GM12878 (cell line): ENCODE measurements around the gene IGHMBP2. TPM values are rescaled to one million over a fixed set of nuclear protein-coding genes. Genes with fewer than 3 reads are reported as not detected.

Experiments
- ATAC-seq: fragments of 200-7000 bp; cut with Tn5 transposase; 3 replicates; pipeline ENCODE4 v1.9.1; 2020; ENCODE audit warnings: mild to moderate bottlenecking, moderate library complexity
- BruUV-seq: library from RNA; stranded (reverse); fragments of 400-500 nt; replicated peaks from 2 replicates; lab custom pipeline; 2021; lab: Mats Ljungman, UMichigan
- CTCF ChIA-PET: fragments of 300-600 bp; sonication (Branson Sonifier 250); formaldehyde crosslinking; extraction: SDS; loops from one replicate; lab custom pipeline; 2021; ENCODE audit warnings: inconsistent platforms; lab: Yijun Ruan, JAX
- POLR2A ChIA-PET: fragments of 350-600 bp; formaldehyde crosslinking; extraction: SDS; loops from one replicate; lab custom pipeline; 2021; ENCODE audit warnings: inconsistent platforms; lab: Charles Lee
- RAD21 ChIA-PET: fragments of 300-600 bp; sonication (Branson Sonifier 250); formaldehyde crosslinking; loops from one replicate; lab custom pipeline; 2023; ENCODE audit warnings: antibody characterized with exemption; ENCODE audit not compliant: unreplicated experiment; lab: Charles Lee
- SMC1A ChIA-PET: fragments of 300-600 bp; sonication (Branson Sonifier 250); formaldehyde crosslinking; loops from one replicate; lab custom pipeline; 2023; ENCODE audit not compliant: unreplicated experiment, uncharacterized antibody; lab: Charles Lee
- DNase-seq: peaks from one replicate; pipeline ENCODE4 v3.0.0-alpha.2; 2011; ENCODE audit warnings: low read depth, low spot score
- FAIRE-seq: peaks from 3 replicates; lab custom pipeline; 2011; peaks lifted over from hg19 to GRCh38; lab: Jason Lieb, UNC
- H2AFZ ChIP-seq: 2 replicates; pipeline ENCODE4 v1.6.0; 2011; ENCODE audit warnings: low read depth, low read length, control low read depth; ENCODE audit not compliant: control insufficient read depth
- H3K27ac ChIP-seq: 2 replicates; pipeline ENCODE4 v1.5.1; 2011; ENCODE audit warnings: control low read depth; ENCODE audit not compliant: control insufficient read depth, insufficient read depth
- H3K27me3 ChIP-seq, 2 experiments: replicated peaks in 1 of 2; 2 replicates each; pipeline versions ENCODE4 v1.6.0 to v1.6.1; 2011; ENCODE audit warnings: low read length in 1 of 2; ENCODE audit not compliant: control insufficient read depth in 2 of 2, insufficient read depth in 2 of 2
- H3K36me3 ChIP-seq, 2 experiments: 2 replicates each; pipeline ENCODE4 v1.5.1; 2011; ENCODE audit warnings: low read length in 1 of 2; ENCODE audit not compliant: control insufficient read depth in 2 of 2, insufficient read depth in 2 of 2
- H3K4me1 ChIP-seq: 2 replicates; pipeline ENCODE4 v1.6.1; 2011; ENCODE audit warnings: mild to moderate bottlenecking, low read length, moderate library complexity, mixed read lengths; ENCODE audit not compliant: control insufficient read depth, insufficient read depth
- H3K4me2 ChIP-seq: 2 replicates; pipeline ENCODE4 v1.6.0; 2011; ENCODE audit warnings: control low read depth; ENCODE audit not compliant: control insufficient read depth, insufficient read depth
- H3K4me3 ChIP-seq: fragments of 200-600 bp; sonication (generic); 2 replicates; pipeline ENCODE4 v1.5.1; 2016
- H3K79me2 ChIP-seq: 2 replicates; pipeline ENCODE4 v1.6.0; 2011; ENCODE audit warnings: low read length; ENCODE audit not compliant: control insufficient read depth, insufficient read depth
- H3K9ac ChIP-seq: 2 replicates; pipeline ENCODE4 v1.8.0; 2011; ENCODE audit warnings: low read length, control low read depth, mixed read lengths; ENCODE audit not compliant: control insufficient read depth, insufficient read depth
- H3K9me3 ChIP-seq: replicated peaks from 3 replicates; pipeline ENCODE4 v1.5.1; 2011; ENCODE audit warnings: mild to moderate bottlenecking, low read length; ENCODE audit not compliant: control insufficient read depth, insufficient read depth
- H4K20me1 ChIP-seq: 2 replicates; pipeline ENCODE4 v1.6.0; 2011; ENCODE audit not compliant: control insufficient read depth, insufficient read depth
- FOXK2 ChIP-seq: fragments of 450-650 bp; IDR thresholded peaks from 2 replicates; pipeline ENCODE4 v1.6.1; 2017; ENCODE audit warnings: mild to moderate bottlenecking, moderate library complexity
- GABPA ChIP-seq: IDR thresholded peaks from 2 replicates; pipeline ENCODE4 v1.6.1; 2014; ENCODE audit warnings: antibody characterized with exemption, low read depth, mild to moderate bottlenecking, inconsistent platforms
- LARP7 ChIP-seq: fragments of 450-650 bp; IDR thresholded peaks from 2 replicates; pipeline ENCODE4 v1.6.1; 2017; ENCODE audit warnings: mild to moderate bottlenecking
- POU2F2 ChIP-seq: IDR thresholded peaks from 3 replicates; pipeline ENCODE4 v1.6.1; 2011; ENCODE audit warnings: low read depth, mild to moderate bottlenecking, low read length, borderline replicate concordance
- RAD51 ChIP-seq: fragments of 450-650 bp; IDR thresholded peaks from 2 replicates; pipeline ENCODE4 v1.6.1; 2016; ENCODE audit warnings: moderate library complexity, mild to moderate bottlenecking, inconsistent platforms
- RB1 ChIP-seq: fragments of 450-650 bp; formaldehyde crosslinking; IDR thresholded peaks from 2 replicates; pipeline ENCODE4 v1.6.1; 2017; ENCODE audit warnings: mild to moderate bottlenecking, borderline replicate concordance
- SIN3A ChIP-seq: IDR thresholded peaks from 2 replicates; pipeline ENCODE4 v1.6.1; 2012; ENCODE audit warnings: low read depth, low read length, improper control_type of control experiment
- SP1 ChIP-seq: IDR thresholded peaks from one replicate; pipeline ENCODE4 v1.6.1; 2011; ENCODE audit warnings: low read depth, low read length
- TCF3 ChIP-seq: IDR thresholded peaks from 2 replicates; pipeline ENCODE4 v1.6.1; 2012; ENCODE audit warnings: low read depth, mild to moderate bottlenecking, low read length, borderline replicate concordance; ENCODE audit not compliant: insufficient read depth
- ZNF384 ChIP-seq: IDR thresholded peaks from 2 replicates; pipeline ENCODE4 v1.6.1; 2012; ENCODE audit warnings: low read depth, mild to moderate bottlenecking, low read length, improper control_type of control experiment, borderline replicate concordance
- WGBS: methylation state at CpG from one replicate; pipeline ENCODE4 v1.1.6; 2016; ENCODE audit warnings: low lambda C conversion rate; ENCODE audit not compliant: insufficient replicate concordance, insufficient coverage; ENCODE audit errors: missing lambda C conversion rate; 5-methylcytosine and 5-hydroxymethylcytosine counted together
- in situ Hi-C: fragments of 300-500 bp; cut with MboI; formaldehyde crosslinking; loops from 9 replicates; pipeline ENCODE4 v1.14.3; 2018; ENCODE audit warnings: mixed read lengths
- intact Hi-C: fragments of 100-400 bp; cut with micrococcal nuclease; formaldehyde crosslinking; loops from one replicate; pipeline ENCODE4 v1.14.2; 2022; ENCODE audit not compliant: unreplicated experiment
- polyA plus RNA-seq, 11 experiments: library from polyadenylated mRNA; depleted of rRNA in 4 of 11; unstranded in 6 of 11; stranded (reverse) in 5 of 11; fragments of >200 nt; fragmentation: Nextera tagmentation in 4 of 11; fragmentation: Illumina TruSeq in 1 of 11; extraction: Ambion mirVana in 4 of 11; extraction: Trizol in 1 of 11; gene quantifications; 1 replicate in 1 of 11; 2 replicates in 10 of 11; pipeline versions ENCODE4 v1.2.1 to v1.2.3, GENCODE V29; 2011 to 2016; ENCODE audit warnings: inconsistent platforms in 2 of 11, missing spikeins in 2 of 11, low read depth in 1 of 11
- total RNA-seq, 4 experiments: library from RNA; depleted of rRNA in 3 of 4; stranded (reverse); fragments of >200 nt in 3 of 4; fragmentation: Illumina TruSeq in 1 of 4; extraction: Trizol in 1 of 4; gene quantifications; 2 replicates each; pipeline versions ENCODE4 v1.2.1 to v1.2.3, GENCODE V29; 2013 to 2021
- TF ChIP-seq, protein P1 (sequence below): fragments of 450-650 bp; IDR thresholded peaks from 2 replicates; pipeline ENCODE4 v1.6.1; 2016; ENCODE audit warnings: mild to moderate bottlenecking
- TF ChIP-seq, protein P2 (sequence below): fragments of 150-350 bp; IDR thresholded peaks from 2 replicates; pipeline ENCODE4 v1.6.1; 2016; ENCODE audit warnings: low read depth, low read length
- TF ChIP-seq, protein P3 (sequence below): fragments of 450-650 bp; IDR thresholded peaks from 2 replicates; pipeline ENCODE4 v1.6.1; 2014; ENCODE audit warnings: mild to moderate bottlenecking
- TF ChIP-seq, protein P4 (sequence below): fragments of 150-350 bp; IDR thresholded peaks from 2 replicates; pipeline ENCODE4 v1.6.1; 2014; ENCODE audit warnings: mild to moderate bottlenecking, low read depth, low read length

The IGHMBP2 gene
- total and polyA plus RNA-seq, 10 of the 15 experiments (the other 5 are each of a cell fraction or from before 2014, with no cell fraction given), result 1.4 to 20.1 (median 11.2) TPM

GRCh38 chr11:68947151-68947550, 43.5 kb downstream of the IGHMBP2 start:
- RAD21 ChIA-PET, result no interaction called here
- in situ Hi-C loops, result no loop called here
- POLR2A ChIA-PET, result no interaction called here

GRCh38 chr11:68948496-68948895, 44.8 kb downstream of the IGHMBP2 start:
- Histone ChIP-seq H2AFZ (no peak overlapping the region), H3K27ac (no peak overlapping the region), H3K4me3 (no peak overlapping the region), H3K9ac (no peak overlapping the region), H3K36me3 (no peaks in the 10 kb centered on the region), H3K27me3 (no peaks in the 10 kb centered on the region), H3K9me3 (no peaks in the 10 kb centered on the region), H3K79me2 (no peaks in the 10 kb centered on the region), H3K4me2 (no peak overlapping the region), H3K4me1 (no peaks in the 10 kb centered on the region), H4K20me1 (no peaks in the 10 kb centered on the region)
- ChIA-PET POLR2A (no interaction called here), RAD21 (no interaction called here), CTCF (no interaction called here), SMC1A (no interaction called here)
- intact Hi-C loops, result loop anchor here (5.0 kb wide), 1 partner anchor 139 kb away; no protein-coding TSS in a partner anchor
- in situ Hi-C loops, result no loop called here
- ATAC-seq (no peak), DNase-seq (no peak), FAIRE-seq (no peak)
- 62% methylated on average over 2 of the region's 2 CpGs for WGBS
- no TSS peak for BruUV-seq
- TF ChIP-seq, protein P1, sequence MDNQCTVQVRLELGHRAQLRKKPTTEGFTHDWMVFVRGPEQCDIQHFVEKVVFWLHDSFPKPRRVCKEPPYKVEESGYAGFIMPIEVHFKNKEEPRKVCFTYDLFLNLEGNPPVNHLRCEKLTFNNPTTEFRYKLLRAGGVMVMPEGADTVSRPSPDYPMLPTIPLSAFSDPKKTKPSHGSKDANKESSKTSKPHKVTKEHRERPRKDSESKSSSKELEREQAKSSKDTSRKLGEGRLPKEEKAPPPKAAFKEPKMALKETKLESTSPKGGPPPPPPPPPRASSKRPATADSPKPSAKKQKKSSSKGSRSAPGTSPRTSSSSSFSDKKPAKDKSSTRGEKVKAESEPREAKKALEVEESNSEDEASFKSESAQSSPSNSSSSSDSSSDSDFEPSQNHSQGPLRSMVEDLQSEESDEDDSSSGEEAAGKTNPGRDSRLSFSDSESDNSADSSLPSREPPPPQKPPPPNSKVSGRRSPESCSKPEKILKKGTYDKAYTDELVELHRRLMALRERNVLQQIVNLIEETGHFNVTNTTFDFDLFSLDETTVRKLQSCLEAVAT, result no peak
- TF ChIP-seq FOXK2 (no peak), POU2F2 (no peak)
- TF ChIP-seq, protein P2, sequence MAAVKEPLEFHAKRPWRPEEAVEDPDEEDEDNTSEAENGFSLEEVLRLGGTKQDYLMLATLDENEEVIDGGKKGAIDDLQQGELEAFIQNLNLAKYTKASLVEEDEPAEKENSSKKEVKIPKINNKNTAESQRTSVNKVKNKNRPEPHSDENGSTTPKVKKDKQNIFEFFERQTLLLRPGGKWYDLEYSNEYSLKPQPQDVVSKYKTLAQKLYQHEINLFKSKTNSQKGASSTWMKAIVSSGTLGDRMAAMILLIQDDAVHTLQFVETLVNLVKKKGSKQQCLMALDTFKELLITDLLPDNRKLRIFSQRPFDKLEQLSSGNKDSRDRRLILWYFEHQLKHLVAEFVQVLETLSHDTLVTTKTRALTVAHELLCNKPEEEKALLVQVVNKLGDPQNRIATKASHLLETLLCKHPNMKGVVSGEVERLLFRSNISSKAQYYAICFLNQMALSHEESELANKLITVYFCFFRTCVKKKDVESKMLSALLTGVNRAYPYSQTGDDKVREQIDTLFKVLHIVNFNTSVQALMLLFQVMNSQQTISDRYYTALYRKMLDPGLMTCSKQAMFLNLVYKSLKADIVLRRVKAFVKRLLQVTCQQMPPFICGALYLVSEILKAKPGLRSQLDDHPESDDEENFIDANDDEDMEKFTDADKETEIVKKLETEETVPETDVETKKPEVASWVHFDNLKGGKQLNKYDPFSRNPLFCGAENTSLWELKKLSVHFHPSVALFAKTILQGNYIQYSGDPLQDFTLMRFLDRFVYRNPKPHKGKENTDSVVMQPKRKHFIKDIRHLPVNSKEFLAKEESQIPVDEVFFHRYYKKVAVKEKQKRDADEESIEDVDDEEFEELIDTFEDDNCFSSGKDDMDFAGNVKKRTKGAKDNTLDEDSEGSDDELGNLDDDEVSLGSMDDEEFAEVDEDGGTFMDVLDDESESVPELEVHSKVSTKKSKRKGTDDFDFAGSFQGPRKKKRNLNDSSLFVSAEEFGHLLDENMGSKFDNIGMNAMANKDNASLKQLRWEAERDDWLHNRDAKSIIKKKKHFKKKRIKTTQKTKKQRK, result no peak
- TF ChIP-seq, protein P3, sequence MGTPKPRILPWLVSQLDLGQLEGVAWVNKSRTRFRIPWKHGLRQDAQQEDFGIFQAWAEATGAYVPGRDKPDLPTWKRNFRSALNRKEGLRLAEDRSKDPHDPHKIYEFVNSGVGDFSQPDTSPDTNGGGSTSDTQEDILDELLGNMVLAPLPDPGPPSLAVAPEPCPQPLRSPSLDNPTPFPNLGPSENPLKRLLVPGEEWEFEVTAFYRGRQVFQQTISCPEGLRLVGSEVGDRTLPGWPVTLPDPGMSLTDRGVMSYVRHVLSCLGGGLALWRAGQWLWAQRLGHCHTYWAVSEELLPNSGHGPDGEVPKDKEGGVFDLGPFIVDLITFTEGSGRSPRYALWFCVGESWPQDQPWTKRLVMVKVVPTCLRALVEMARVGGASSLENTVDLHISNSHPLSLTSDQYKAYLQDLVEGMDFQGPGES, result no peak

More at GRCh38 chr11:68947151-68947550, 43.5 kb downstream of the IGHMBP2 start:
- CTCF ChIA-PET, result no interaction called here
- 56% methylated on average over 11 of the region's 11 CpGs for WGBS
- no peaks in the 10 kb centered on the region for H3K36me3 ChIP-seq
- intact Hi-C loops, result loop anchor here (5.0 kb wide), 1 partner anchor 140 kb away; no protein-coding TSS in a partner anchor
- H3K27ac ChIP-seq, result no peak overlapping the region
- no peaks in the 10 kb centered on the region; the same call in 1 of the 2 replicates for H3K4me1 ChIP-seq
- no peaks in the 10 kb centered on the region for H3K9me3 ChIP-seq
- SMC1A ChIA-PET, result no interaction called here
- no peak for TF ChIP-seq ZNF384
- no peak for TF ChIP-seq LARP7
- TF ChIP-seq GABPA, result no peak
- TF ChIP-seq, protein P4, sequence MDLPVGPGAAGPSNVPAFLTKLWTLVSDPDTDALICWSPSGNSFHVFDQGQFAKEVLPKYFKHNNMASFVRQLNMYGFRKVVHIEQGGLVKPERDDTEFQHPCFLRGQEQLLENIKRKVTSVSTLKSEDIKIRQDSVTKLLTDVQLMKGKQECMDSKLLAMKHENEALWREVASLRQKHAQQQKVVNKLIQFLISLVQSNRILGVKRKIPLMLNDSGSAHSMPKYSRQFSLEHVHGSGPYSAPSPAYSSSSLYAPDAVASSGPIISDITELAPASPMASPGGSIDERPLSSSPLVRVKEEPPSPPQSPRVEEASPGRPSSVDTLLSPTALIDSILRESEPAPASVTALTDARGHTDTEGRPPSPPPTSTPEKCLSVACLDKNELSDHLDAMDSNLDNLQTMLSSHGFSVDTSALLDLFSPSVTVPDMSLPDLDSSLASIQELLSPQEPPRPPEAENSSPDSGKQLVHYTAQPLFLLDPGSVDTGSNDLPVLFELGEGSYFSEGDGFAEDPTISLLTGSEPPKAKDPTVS, result no peak
- TF ChIP-seq TCF3, result no peak
- no peak for TF ChIP-seq SIN3A
- TF ChIP-seq RB1, result no peak
- no peak for TF ChIP-seq SP1
- TF ChIP-seq RAD51, result no peak
- H2AFZ ChIP-seq, result no peak overlapping the region
- no peaks in the 10 kb centered on the region for H3K79me2 ChIP-seq
- no peaks in the 10 kb centered on the region for H4K20me1 ChIP-seq
- no peaks in the 10 kb centered on the region for H3K27me3 ChIP-seq
- H3K9ac ChIP-seq, result no peak overlapping the region
- no TSS peak for BruUV-seq
- no peak overlapping the region for H3K4me2 ChIP-seq
- DNase-seq, result no peak
- H3K4me3 ChIP-seq, result no peak overlapping the region
- ATAC-seq, result no peak
- no peak for FAIRE-seq
